Measurements from ENCODE around the gene SLC6A12. TPM values are rescaled to one million over a fixed set of nuclear protein-coding genes. Genes with fewer than 3 reads are reported as not detected.

The SLC6A12 gene
- total and polyA plus RNA-seq, 9 of the 15 experiments (the other 6 are each of a cell fraction or from before 2014, with no cell fraction given): not detected

DNA sequence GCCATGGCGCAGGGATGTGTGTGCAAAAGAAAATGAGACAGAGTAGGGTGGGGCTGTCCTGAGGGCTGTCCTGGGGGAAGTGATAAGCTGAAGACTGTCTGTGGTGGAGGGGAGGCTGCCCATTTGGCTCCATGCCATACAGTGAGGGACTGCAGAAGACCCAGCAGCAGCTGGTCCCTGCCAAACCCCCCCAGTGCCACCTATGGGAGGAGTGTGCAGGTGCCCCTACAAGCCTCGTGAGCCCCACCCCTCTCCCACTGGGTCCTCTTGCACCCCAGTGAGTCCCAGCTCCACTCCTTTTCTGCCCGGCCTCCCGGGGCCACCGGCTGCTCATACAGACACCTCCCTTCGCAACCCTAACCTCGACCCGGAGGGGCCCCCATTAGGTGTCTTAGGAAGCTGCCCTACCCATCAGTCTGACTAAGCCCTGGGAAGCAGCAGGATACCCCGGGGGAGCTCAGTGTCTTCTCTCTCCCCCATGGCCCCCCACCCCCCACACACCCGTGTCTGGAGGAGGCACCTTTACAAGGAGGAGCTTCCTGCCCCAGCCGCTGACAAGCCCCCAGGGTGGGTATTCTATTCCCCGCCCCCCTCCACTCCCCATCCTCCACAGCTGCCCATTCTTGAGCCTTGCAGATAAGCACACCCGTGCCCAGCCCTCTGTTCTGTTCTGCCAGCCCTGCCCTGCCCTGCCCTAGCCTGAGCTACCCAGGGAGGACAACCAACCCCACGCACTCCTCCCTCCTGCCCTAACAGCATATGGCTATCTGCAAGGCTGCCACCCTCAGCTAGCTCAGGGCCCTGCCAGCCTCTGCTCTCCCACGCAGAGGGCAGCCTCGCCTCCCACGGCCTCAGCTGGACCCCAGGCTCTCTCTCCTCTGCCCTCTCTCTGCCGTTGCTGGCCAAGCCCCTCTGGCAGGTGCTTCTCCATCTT is 41.9 kb downstream of the SLC6A12 start (continued):
- TF ChIP-seq, protein P1, sequence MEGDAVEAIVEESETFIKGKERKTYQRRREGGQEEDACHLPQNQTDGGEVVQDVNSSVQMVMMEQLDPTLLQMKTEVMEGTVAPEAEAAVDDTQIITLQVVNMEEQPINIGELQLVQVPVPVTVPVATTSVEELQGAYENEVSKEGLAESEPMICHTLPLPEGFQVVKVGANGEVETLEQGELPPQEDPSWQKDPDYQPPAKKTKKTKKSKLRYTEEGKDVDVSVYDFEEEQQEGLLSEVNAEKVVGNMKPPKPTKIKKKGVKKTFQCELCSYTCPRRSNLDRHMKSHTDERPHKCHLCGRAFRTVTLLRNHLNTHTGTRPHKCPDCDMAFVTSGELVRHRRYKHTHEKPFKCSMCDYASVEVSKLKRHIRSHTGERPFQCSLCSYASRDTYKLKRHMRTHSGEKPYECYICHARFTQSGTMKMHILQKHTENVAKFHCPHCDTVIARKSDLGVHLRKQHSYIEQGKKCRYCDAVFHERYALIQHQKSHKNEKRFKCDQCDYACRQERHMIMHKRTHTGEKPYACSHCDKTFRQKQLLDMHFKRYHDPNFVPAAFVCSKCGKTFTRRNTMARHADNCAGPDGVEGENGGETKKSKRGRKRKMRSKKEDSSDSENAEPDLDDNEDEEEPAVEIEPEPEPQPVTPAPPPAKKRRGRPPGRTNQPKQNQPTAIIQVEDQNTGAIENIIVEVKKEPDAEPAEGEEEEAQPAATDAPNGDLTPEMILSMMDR (IDR thresholded peaks at IDR 0.05 in 2 of 3, conservative IDR thresholded peaks at IDR 0.05 in 1 of 3; ENCODE audit: insufficient read depth in 2 of 3, low read depth in 1 of 3, low read length in 3 of 3): no peak
- TF ChIP-seq HDAC2 (IDR thresholded peaks at IDR 0.05) (no peak), KAT7 (CRISPR knock-in tag; IDR thresholded peaks at IDR 0.05; ENCODE audit: borderline replicate concordance) (no peak), XRCC5 (IDR thresholded peaks at IDR 0.05; ENCODE audit: low read depth, low read length) (no peak), TCF3 (CRISPR knock-in tag; IDR thresholded peaks at IDR 0.05) (peak; percentile 47), ZNF280A (IDR thresholded peaks at IDR 0.05; ENCODE audit: low read depth, partially characterized antibody) (no peak), E2F8 (IDR thresholded peaks at IDR 0.05; ENCODE audit: low read depth, partially characterized antibody) (no peak), ZNF696 (CRISPR knock-in tag; conservative IDR thresholded peaks at IDR 0.05) (no peak), SETDB1 (IDR thresholded peaks at IDR 0.05; ENCODE audit: low read length) (no peak), ZNF217 (CRISPR knock-in tag; IDR thresholded peaks at IDR 0.05) (no peak), KAT8 (IDR thresholded peaks at IDR 0.05; ENCODE audit: low read depth) (no peak), GABPB2 (CRISPR knock-in tag; conservative IDR thresholded peaks at IDR 0.05) (no peak), TCF7L2 (IDR thresholded peaks at IDR 0.05; ENCODE audit: low read depth, low read length) (no peak), NR2C1 (IDR thresholded peaks at IDR 0.05) (no peak), NR2C1 (tag; IDR thresholded peaks at IDR 0.05) (no peak), ZNF764 (CRISPR knock-in tag; IDR thresholded peaks at IDR 0.05; ENCODE audit: low read depth) (no peak)
- TF ChIP-seq, protein P2, sequence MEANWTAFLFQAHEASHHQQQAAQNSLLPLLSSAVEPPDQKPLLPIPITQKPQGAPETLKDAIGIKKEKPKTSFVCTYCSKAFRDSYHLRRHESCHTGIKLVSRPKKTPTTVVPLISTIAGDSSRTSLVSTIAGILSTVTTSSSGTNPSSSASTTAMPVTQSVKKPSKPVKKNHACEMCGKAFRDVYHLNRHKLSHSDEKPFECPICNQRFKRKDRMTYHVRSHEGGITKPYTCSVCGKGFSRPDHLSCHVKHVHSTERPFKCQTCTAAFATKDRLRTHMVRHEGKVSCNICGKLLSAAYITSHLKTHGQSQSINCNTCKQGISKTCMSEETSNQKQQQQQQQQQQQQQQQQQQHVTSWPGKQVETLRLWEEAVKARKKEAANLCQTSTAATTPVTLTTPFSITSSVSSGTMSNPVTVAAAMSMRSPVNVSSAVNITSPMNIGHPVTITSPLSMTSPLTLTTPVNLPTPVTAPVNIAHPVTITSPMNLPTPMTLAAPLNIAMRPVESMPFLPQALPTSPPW (CRISPR knock-in tag; IDR thresholded peaks at IDR 0.05): peak; percentile 29; the same call in 1 of the 2 replicates
